ENCODE measurements around the gene BDKRB2.

The BDKRB2 gene

GRCh38 chr14:96265383-96266095, 60.9 kb downstream of the BDKRB2 start:
- no peak for FAIRE-seq

GRCh38 chr14:96267336-96267735, 62.7 kb downstream of the BDKRB2 start:
- TF ChIP-seq CTCF (IDR thresholded peaks at IDR 0.05; ENCODE audit: insufficient read depth, missing control alignments) = no peak
- no peak for DNase-seq (ENCODE audit: insufficient read length, low spot score)
- FAIRE-seq = no peak

More at GRCh38 chr14:96265383-96266095, 60.9 kb downstream of the BDKRB2 start:
- no peak for TF ChIP-seq CTCF (IDR thresholded peaks at IDR 0.05; ENCODE audit: insufficient read depth, missing control alignments)
- DNase-seq (ENCODE audit: insufficient read length, low spot score) = no peak

GRCh38 chr14:96267916-96268315, 63.3 kb downstream of the BDKRB2 start:
- FAIRE-seq (no peak), DNase-seq (ENCODE audit: insufficient read length, low spot score) (no peak)
- no peak for TF ChIP-seq CTCF (IDR thresholded peaks at IDR 0.05; ENCODE audit: insufficient read depth, missing control alignments)

GRCh38 chr14:96268431-96269358, 64.1 kb downstream of the BDKRB2 start:
- TF ChIP-seq CTCF (IDR thresholded peaks at IDR 0.05; ENCODE audit: insufficient read depth, missing control alignments) = no peak
- DNase-seq (ENCODE audit: insufficient read length, low spot score) = no peak
- FAIRE-seq = no peak

- TF ChIP-seq CTCF (IDR thresholded peaks at IDR 0.05; ENCODE audit: insufficient read depth, missing control alignments) = no peak
- DNase-seq (ENCODE audit: insufficient read length, low spot score) = no peak
- no peak for FAIRE-seq
Measured at GRCh38 chr14:96269359-96269710, 64.7 kb downstream of the BDKRB2 start.

GRCh38 chr14:96270565-96271420, 66.2 kb downstream of the BDKRB2 start:
- no peak for DNase-seq (ENCODE audit: insufficient read length, low spot score)
- no peak for TF ChIP-seq CTCF (IDR thresholded peaks at IDR 0.05; ENCODE audit: insufficient read depth, missing control alignments)
- no peak for FAIRE-seq
